Tibial nerve (tissue), 4 donors: Measurements from ENCODE around the gene EML2.

Source experiments
- EP300 ChIP-seq, 2 donors: sonication (generic); formaldehyde crosslinking; IDR thresholded peaks; one replicate each; pipeline ENCODE4 v1.6.1; 2017; ENCODE audit warnings: antibody characterized with exemption in 2 of 2, mild to moderate bottlenecking in 1 of 2
- TF ChIP-seq, protein P1 (sequence below), 5 experiments: fragments of 200-600 bp in 3 of 5; fragments of 450-650 bp in 2 of 5; sonication (generic) in 3 of 5; IDR thresholded peaks; one replicate each; pipeline ENCODE4 v1.5.1; 2016 to 2019; ENCODE audit warnings: antibody characterized with exemption in 5 of 5, mild to moderate bottlenecking in 3 of 5, moderate library complexity in 2 of 5

DNA sequence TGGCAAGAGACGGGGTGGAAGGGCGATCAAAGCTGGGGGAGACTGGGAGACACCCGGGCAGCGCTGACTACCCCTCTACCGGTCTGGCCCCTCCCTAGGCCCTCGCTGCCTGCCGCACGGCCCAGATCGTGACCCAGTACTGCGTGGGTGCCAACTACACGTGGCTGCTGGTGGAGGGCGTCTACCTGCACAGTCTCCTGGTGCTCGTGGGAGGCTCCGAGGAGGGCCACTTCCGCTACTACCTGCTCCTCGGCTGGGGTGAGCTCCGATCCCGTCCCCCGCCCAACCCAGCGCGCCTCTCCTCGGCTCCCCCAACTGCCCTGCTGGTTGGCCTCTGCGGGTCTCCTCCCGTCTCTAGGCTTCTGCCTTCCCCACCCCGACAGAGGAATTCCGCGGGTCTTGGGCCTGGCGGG lies 37.7 kb upstream of the EML2 start:
- TF ChIP-seq, protein P1, sequence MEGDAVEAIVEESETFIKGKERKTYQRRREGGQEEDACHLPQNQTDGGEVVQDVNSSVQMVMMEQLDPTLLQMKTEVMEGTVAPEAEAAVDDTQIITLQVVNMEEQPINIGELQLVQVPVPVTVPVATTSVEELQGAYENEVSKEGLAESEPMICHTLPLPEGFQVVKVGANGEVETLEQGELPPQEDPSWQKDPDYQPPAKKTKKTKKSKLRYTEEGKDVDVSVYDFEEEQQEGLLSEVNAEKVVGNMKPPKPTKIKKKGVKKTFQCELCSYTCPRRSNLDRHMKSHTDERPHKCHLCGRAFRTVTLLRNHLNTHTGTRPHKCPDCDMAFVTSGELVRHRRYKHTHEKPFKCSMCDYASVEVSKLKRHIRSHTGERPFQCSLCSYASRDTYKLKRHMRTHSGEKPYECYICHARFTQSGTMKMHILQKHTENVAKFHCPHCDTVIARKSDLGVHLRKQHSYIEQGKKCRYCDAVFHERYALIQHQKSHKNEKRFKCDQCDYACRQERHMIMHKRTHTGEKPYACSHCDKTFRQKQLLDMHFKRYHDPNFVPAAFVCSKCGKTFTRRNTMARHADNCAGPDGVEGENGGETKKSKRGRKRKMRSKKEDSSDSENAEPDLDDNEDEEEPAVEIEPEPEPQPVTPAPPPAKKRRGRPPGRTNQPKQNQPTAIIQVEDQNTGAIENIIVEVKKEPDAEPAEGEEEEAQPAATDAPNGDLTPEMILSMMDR (IDR thresholded peaks at IDR 0.05) = no peak
- TF ChIP-seq EP300 (IDR thresholded peaks at IDR 0.05) = no peak
